ENCODE results near the gene ATP5F1B. TPM values are rescaled to one million over a fixed set of nuclear protein-coding genes. Genes with fewer than 3 reads are reported as not detected.

Gene ATP5F1B
- total and polyA plus RNA-seq, 2 of the 13 experiments (the other 11 are each of a cell fraction or from before 2014, with no cell fraction given): 1,051 to 1,180 TPM

- TF ChIP-seq NR2C2 (CRISPR knock-in tag; IDR thresholded peaks at IDR 0.05; ENCODE audit: borderline replicate concordance) (peak; percentile 47; the same call in 1 of the 2 replicates), ZNF614 (CRISPR knock-in tag; IDR thresholded peaks at IDR 0.05; ENCODE audit: borderline replicate concordance) (peak; percentile 85; the same call in 1 of the 2 replicates), ZNF235 (CRISPR knock-in tag; IDR thresholded peaks at IDR 0.05; ENCODE audit: borderline replicate concordance) (no peak), ARNT (IDR thresholded peaks at IDR 0.05) (no peak), CEBPZ (IDR thresholded peaks at IDR 0.05; ENCODE audit: low read length) (no peak), HNRNPUL1 (IDR thresholded peaks at IDR 0.05; ENCODE audit: low read depth, low read length) (no peak), PRDM10 (CRISPR knock-in tag; IDR thresholded peaks at IDR 0.05; ENCODE audit: low read depth) (peak; percentile 79), RERE (CRISPR knock-in tag; IDR thresholded peaks at IDR 0.05; ENCODE audit: low read depth) (no peak), PHF8 (CRISPR knock-in tag; IDR thresholded peaks at IDR 0.05) (0 out of 2 replicates have a peak, but pooled peaks have one; percentile 31), NCOA2 (CRISPR knock-in tag; IDR thresholded peaks at IDR 0.05) (no peak), SP2 (CRISPR knock-in tag; IDR thresholded peaks at IDR 0.05) (peak; percentile 66), NBN (conservative IDR thresholded peaks at IDR 0.05) (no peak), MXD4 (CRISPR knock-in tag; IDR thresholded peaks at IDR 0.05) (no peak), ZNF768 (CRISPR knock-in tag; IDR thresholded peaks at IDR 0.05) (no peak)
- TF ChIP-seq, protein P1, sequence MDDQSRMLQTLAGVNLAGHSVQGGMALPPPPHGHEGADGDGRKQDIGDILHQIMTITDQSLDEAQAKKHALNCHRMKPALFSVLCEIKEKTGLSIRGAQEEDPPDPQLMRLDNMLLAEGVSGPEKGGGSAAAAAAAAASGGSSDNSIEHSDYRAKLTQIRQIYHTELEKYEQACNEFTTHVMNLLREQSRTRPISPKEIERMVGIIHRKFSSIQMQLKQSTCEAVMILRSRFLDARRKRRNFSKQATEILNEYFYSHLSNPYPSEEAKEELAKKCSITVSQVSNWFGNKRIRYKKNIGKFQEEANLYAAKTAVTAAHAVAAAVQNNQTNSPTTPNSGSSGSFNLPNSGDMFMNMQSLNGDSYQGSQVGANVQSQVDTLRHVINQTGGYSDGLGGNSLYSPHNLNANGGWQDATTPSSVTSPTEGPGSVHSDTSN (CRISPR knock-in tag; IDR thresholded peaks at IDR 0.05; ENCODE audit: borderline replicate concordance): no peak
These were observed 8.9 kb downstream of the ATP5F1B start (continued) for GRCh38 chr12:56636675-56637540.

All from HepG2 (cell line).